Activated CD8-positive, alpha-beta memory T cell treated with anti-CD3 and anti-CD28 coated beads for 36 hours (primary cell): ENCODE measurements around the gene CAMK4. TPM values are rescaled to one million over a fixed set of nuclear protein-coding genes. Genes with fewer than 3 reads are reported as not detected.

Experiments
- CTCF ChIA-PET: fragments of 350-600 bp; sonication (Branson Sonifier 250); formaldehyde crosslinking; loops from one replicate; lab custom pipeline; 2021; ENCODE audit warnings: antibody characterized with exemption; lab: Charles Lee
- POLR2A ChIA-PET: fragments of 350-600 bp; sonication (Branson Sonifier 250); formaldehyde crosslinking; loops from one replicate; lab custom pipeline; 2021; ENCODE audit warnings: antibody characterized with exemption; lab: Charles Lee
- total RNA-seq, 2 experiments: library from RNA; stranded (reverse); gene quantifications; one replicate each; pipeline ENCODE4 v1.2.3, GENCODE V29; 2021

The CAMK4 gene
- total RNA-seq: 10 to 100 TPM; 51.8 to 57.4 TPM

GRCh38 chr5:111223787-111224560 is at the start of gene CAMK4:
TSS of gene CAMK4 (plus strand) at chr5:111224384. CDS start at chr5:111224484, 100 bp downstream.
- POLR2A ChIA-PET: interaction anchor here (0.5 to 2.8 kb wide), 7 partner anchors 9 to 314 kb away, joined by 3 to 20 read pairs (median 4); no protein-coding TSS in a partner anchor
- CTCF ChIA-PET: interaction anchor here (1.1 to 3.0 kb wide), 11 partner anchors 9 to 130 kb away, joined by 3 to 17 read pairs (median 3); no protein-coding TSS in a partner anchor

GRCh38 chr5:111183064-111183463 is 41.1 kb upstream of the CAMK4 start:
- ChIA-PET CTCF (interaction anchor here (0.7 kb wide), 1 partner anchor 216 kb away, joined by 5 read pairs; no protein-coding TSS in a partner anchor), POLR2A (no interaction called here)

GRCh38 chr5:111187079-111187478 is 37.1 kb upstream of the CAMK4 start:
- CTCF ChIA-PET: no interaction called here
- POLR2A ChIA-PET: no interaction called here

GRCh38 chr5:111194053-111194452 is 30.1 kb upstream of the CAMK4 start:
- ChIA-PET CTCF (no interaction called here), POLR2A (no interaction called here)

GRCh38 chr5:111194925-111195324 is 29.3 kb upstream of the CAMK4 start:
- POLR2A ChIA-PET: no interaction called here
- CTCF ChIA-PET: no interaction called here

GRCh38 chr5:111197523-111197922 is 26.7 kb upstream of the CAMK4 start:
- POLR2A ChIA-PET: no interaction called here
- CTCF ChIA-PET: no interaction called here

GRCh38 chr5:111198281-111198966 is 25.8 kb upstream of the CAMK4 start:
- ChIA-PET CTCF (interaction anchor here (0.6 kb wide), 1 partner anchor 95 kb away, joined by 3 read pairs; no protein-coding TSS in a partner anchor), POLR2A (no interaction called here)

- CTCF ChIA-PET: interaction anchor here (0.9 kb wide), 1 partner anchor 12 kb away, joined by 3 read pairs; no protein-coding TSS in a partner anchor
- POLR2A ChIA-PET: no interaction called here
Measured at GRCh38 chr5:111200828-111201227, 23.4 kb upstream of the CAMK4 start.

GRCh38 chr5:111201705-111202104 is 22.5 kb upstream of the CAMK4 start:
- ChIA-PET CTCF (interaction anchor here (0.9 kb wide), 1 partner anchor 11 kb away, joined by 3 read pairs; no protein-coding TSS in a partner anchor), POLR2A (interaction anchor here (0.6 kb wide), 1 partner anchor 163 kb away, joined by 3 read pairs; no protein-coding TSS in a partner anchor)

- ChIA-PET CTCF (interaction anchor here (1.3 to 1.6 kb wide), 2 partner anchors 12 to 43 kb away, joined by 3 to 6 read pairs; no protein-coding TSS in a partner anchor), POLR2A (no interaction called here)
Measured at GRCh38 chr5:111211341-111211740, 12.8 kb upstream of the CAMK4 start.

- ChIA-PET CTCF (no interaction called here), POLR2A (interaction anchor here (0.6 kb wide), 1 partner anchor 12 kb away, joined by 3 read pairs; no protein-coding TSS in a partner anchor)
Measured at GRCh38 chr5:111214052-111214742, 10.0 kb upstream of the CAMK4 start.

GRCh38 chr5:111215971-111216370 is 8.2 kb upstream of the CAMK4 start:
- POLR2A ChIA-PET: no interaction called here
- CTCF ChIA-PET: no interaction called here

- ChIA-PET POLR2A (no interaction called here), CTCF (interaction anchor here (1.0 kb wide), 1 partner anchor 79 kb away, joined by 3 read pairs; no protein-coding TSS in a partner anchor)
Measured at GRCh38 chr5:111221139-111221538, 3.0 kb upstream of the CAMK4 start.

- CTCF ChIA-PET: interaction anchor here (0.8 to 3.0 kb wide), 12 partner anchors 9 to 131 kb away, joined by 3 to 17 read pairs (median 4); no protein-coding TSS in a partner anchor
Measured at GRCh38 chr5:111223101-111223786, 940 bp upstream of the CAMK4 start.

GRCh38 chr5:111224561-111225345 is 569 bp downstream of the CAMK4 start:
- ChIA-PET POLR2A (interaction anchor here (0.6 to 2.8 kb wide), 5 partner anchors 26 to 313 kb away, joined by 3 to 20 read pairs (median 4); no protein-coding TSS in a partner anchor), CTCF (interaction anchor here (1.1 to 3.0 kb wide), 8 partner anchors 8 to 129 kb away, joined by 3 to 17 read pairs (median 4); no protein-coding TSS in a partner anchor)

More at GRCh38 chr5:111223101-111223786, 940 bp upstream of the CAMK4 start:
- POLR2A ChIA-PET: interaction anchor here (0.5 to 2.8 kb wide), 6 partner anchors 10 to 92 kb away, joined by 3 to 20 read pairs (median 4); no protein-coding TSS in a partner anchor

- POLR2A ChIA-PET: interaction anchor here (0.6 to 1.8 kb wide), 2 partner anchors 11 to 28 kb away, joined by 3 to 11 read pairs; no protein-coding TSS in a partner anchor
- CTCF ChIA-PET: interaction anchor here (1.3 kb wide), 1 partner anchor 29 kb away, joined by 3 read pairs; no protein-coding TSS in a partner anchor
Measured at GRCh38 chr5:111225926-111226325, 1.7 kb downstream of the CAMK4 start.

GRCh38 chr5:111226556-111226955 is 2.4 kb downstream of the CAMK4 start:
- POLR2A ChIA-PET: interaction anchor here (0.6 to 1.8 kb wide), 2 partner anchors 12 to 28 kb away, joined by 3 to 11 read pairs; no protein-coding TSS in a partner anchor
- CTCF ChIA-PET: interaction anchor here (1.3 to 1.5 kb wide), 2 partner anchors 28 to 52 kb away, joined by 3 to 4 read pairs; no protein-coding TSS in a partner anchor
